DMS153 treated with DMSO at 0.1 percent for 48 hours (cell line): ENCODE measurements around the gene PLCB1.

Experiments used
- DNase-seq: peaks from one replicate; lab custom pipeline; 2025; ENCODE audit not compliant: unreplicated experiment; lab: John Stamatoyannopoulos, UW

The PLCB1 gene

DNA sequence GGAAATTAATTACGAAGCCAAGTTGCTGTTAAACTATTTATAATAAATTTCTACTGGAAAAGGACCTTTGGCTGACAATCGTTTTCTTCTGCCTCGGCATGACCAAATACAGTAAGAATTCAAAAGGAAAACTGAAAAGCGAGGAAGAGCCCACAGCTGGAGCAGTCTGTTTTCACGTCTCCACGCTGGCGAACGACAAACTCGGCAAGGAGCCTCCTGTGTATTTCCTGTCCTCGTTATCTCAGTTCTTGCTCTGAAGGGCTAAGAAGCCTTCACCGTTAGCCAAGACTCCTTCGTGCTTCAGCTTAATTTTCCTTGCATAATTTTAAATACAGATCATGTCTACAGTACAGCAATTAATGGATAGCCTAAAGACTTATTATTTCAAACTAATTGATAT, 722.5 kb downstream of the PLCB1 start:
- no peak for DNase-seq

DNA sequence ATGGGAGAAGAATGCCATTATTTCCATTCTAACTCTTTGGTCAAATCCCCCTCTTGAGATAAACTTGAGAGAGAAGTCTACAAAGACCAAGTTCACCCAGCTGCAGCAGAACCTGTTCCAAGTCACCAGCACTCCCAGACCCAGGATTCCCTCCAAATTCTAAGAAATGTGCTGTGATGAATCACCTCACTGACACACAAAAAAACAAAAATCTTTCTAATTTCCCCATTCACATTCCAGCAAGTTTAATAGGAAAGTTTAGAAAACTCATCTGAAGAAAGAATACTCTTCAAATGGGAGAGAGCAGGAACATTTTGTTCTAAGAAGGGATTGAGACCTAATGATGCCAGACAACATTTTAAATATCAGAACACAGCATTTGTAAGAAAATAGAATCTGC, 723.2 kb downstream of the PLCB1 start:
- DNase-seq, result no peak

GRCh38 chr20:8856668-8857067, 724.6 kb downstream of the PLCB1 start:
- no peak for DNase-seq

- no peak for DNase-seq
Observed at GRCh38 chr20:8858181-8858787, 726.2 kb downstream of the PLCB1 start.

GRCh38 chr20:8860011-8860495, 728.0 kb downstream of the PLCB1 start:
- DNase-seq, result no peak

DNA sequence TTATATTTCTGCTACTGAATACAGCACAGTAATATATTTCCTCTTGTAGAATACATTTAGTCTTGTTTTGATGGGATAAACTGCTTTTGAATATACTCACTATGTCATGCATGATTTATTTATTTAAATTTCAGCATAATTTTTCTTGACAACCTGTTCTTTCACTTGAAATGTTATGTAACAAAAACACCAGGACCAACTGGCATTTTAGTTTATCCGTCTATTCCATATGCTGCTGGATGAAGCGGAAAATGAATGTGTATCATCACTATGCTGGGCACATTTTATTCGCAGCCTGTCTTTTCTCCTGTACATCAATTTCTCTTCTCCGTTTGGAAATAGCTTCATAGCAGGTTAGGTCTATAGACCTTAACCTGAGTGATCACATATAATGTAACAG, 730.0 kb downstream of the PLCB1 start:
- no peak for DNase-seq

GRCh38 chr20:8865636-8866035, 733.6 kb downstream of the PLCB1 start:
- DNase-seq, result no peak

DNA sequence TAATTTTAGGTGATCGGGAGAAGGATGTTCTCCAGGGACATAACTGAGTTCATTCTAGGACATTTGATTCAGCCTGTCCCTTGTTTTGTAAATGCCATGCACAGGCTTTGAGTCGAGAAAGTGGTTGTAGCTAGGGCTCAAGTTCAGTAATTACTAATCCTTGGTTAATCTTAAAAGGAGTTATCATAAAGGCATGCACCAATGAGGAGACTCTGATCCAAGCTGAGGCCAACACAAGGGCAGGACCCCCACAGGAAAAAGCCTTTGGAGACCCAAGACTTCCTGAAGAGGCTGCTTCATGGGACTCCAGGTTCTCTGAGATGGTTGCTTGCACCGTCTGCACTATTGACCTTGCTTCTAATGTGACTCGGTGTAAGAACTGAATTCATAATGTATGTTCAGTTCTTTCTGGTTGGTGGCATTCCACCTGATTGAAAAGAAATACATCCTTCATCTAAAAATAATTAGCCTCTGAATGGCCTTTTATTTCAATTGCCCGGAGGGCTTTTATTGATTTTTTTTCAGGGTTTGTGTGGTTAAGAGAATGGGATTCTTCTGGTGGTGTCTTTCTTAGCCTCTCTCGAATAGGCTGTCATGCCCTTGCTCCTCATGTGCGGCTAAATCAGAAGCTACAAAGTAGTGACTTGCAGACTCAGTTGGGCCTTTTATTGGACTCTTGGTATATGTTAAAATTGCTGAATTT, 735.1 kb downstream of the PLCB1 start:
- DNase-seq, result no peak

DNA sequence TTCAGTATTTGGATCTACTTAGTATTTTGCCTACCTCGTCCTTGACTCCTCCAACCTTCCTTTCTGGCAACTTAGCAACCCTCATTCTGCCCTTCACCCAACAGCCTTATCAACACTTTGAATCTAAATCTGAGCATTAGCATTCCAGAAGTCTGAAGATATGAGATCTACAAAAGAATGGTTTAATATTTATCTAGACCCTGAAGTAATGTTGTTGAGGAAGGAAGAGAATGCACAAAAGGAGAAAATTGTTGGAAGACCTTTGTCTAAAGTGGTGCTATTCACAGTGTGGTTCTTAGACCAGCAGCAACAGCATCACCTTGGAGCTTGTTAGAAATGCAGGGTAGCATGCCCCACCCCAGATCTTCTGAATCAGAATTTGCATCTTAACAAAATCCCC, 738.6 kb downstream of the PLCB1 start:
- no peak for DNase-seq

GRCh38 chr20:8874437-8874836, 742.4 kb downstream of the PLCB1 start:
- no peak for DNase-seq

GRCh38 chr20:8875586-8875985, 743.5 kb downstream of the PLCB1 start:
- DNase-seq, result no peak

DNA sequence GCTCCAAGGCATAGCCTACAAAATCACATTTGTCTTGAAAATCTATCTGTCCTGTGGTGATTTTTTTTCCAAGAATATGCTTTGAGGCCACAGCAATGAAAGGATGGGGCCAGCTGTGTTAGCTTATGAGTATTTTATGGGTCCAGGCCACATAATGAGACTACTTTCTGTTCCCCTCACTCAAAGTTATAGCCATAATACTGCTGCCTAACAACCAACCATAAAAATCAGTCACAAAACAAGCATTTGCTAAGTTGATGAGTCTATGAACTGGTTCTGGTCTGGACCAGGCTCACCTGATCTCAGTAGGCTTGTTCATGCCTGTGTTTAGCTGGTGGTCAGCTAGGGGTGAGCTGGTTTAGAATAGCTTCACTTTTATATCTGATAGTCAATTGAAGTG, 744.3 kb downstream of the PLCB1 start:
- no peak for DNase-seq

DNA sequence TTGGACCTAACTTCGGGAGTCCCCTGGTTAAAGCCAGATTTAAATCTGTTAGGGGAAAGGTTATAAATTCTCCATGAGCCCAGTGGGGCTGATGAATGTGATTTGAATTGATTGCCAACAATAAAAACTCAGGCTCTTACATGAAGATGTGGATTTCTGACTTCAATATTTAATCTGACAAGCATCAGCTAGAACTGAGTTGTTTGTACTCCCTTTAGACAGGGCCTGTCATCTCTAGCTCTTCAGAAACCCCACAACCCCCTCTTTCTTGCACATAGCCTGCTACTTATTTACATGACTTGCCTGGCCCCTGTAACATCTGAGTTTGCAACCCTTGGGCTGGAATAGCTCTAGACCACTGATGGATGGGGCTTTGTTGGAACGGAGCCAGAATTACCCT, 745.2 kb downstream of the PLCB1 start:
- DNase-seq, result no peak

DNA sequence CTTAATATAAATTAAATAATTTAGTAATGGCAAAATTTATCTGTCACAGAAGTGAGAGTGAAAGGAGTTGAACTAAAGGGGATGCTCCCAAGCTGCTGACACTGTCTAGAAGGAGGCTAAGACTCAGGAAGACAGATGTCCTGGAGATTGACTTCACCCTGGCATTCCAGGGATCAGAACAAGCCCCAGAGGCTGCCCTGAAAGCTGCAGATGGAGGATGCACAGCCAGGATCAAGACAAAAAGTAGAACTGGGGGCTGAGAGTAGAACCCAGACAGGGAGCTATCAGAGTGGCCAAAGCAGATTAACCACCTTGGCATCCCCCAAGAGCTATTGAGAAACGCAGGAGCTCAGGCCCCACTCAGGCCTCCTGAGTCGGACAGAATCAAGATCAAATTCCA, 747.6 kb downstream of the PLCB1 start:
- DNase-seq, result no peak

GRCh38 chr20:8880085-8880853, 748.2 kb downstream of the PLCB1 start:
- DNase-seq, result no peak

DNA sequence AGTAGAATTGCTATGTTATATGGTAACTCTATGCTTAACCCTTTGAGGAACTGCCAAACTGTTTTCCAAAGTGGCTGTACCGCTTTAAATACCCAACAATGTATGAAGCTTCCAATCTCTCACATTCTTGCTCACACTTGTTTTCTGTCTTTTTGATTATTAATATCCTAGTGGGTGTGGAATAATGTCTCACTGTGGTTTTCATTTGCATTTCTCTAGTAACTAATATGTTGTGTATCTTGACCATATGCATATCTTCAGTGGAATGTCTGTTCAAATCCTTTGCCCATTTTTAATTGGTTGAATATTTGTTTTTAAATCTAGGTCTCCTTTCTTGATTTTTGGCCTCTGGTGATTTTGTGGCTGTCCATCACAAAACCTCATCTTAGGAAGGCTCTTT, 759.0 kb downstream of the PLCB1 start:
- no peak for DNase-seq

DNA sequence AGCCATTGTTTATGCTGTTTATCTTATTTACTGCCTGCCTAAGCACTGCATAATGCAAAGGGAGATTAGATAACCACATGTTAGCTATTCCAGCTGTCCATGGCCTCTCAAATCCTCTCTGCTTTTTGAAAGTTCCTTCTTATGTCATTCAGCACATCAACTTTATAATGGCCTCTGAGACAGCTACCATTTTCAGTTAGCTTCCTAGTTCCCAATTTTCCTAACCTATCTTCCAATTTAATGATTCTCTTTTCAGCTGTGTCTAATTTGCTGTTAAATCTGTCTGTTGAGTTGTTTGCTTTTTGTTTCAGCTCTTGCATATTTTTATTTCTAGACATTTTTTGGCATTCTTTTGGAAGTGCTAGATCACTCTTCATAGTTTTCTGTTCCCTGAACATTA, 763.4 kb downstream of the PLCB1 start:
- no peak for DNase-seq

GRCh38 chr20:8898823-8899222, 766.8 kb downstream of the PLCB1 start:
- no peak for DNase-seq

DNA sequence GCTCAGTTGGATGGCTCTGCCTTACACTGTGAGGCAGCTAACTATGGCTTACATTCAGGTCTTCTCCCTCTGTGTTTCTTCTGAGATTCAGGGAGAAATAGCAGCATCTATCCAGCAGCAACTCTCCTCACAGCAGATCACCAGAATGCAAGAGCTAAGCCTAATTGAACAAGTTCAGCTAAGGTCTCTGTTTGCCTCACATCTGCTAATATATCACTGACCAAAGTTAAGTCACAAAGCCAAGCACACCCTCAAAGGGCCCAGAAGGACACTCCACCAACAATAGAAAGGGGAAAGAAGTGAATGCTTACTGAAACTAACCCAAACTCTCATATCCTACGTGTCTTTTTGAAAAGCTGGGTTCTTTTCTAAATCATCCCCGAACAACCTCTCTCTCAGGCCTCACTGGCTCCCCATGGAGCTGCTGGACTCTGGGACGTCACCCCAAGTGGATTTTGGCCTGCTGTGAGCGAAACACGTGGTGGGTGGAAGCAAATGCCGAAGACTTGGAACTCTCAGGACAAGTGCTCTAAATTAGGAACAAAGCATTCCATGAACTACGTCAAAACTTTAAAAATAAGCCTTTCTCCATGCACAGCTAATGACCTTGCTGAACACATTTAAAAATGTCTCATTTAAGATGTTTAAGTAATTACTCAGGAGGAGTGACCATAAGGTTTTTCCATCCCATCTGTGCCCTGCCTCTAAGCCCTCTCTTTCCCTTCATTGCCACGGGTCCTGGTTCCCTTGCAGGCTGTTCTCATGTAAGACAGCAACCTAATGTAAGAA, 769.4 kb downstream of the PLCB1 start:
- no peak for DNase-seq

- DNase-seq, result no peak
Observed at GRCh38 chr20:8903655-8904605, 771.9 kb downstream of the PLCB1 start.
